ELR (cell line): ENCODE measurements around the gene PCDH9.
"Not testable (repeated sequence)": the region's sequence is repeated elsewhere in the genome, so short reads cannot be mapped to it uniquely, and the experiment has no call there.

Source experiments
- DNase-seq: peaks from one replicate; pipeline ENCODE4 v3.0.0-alpha.2; 2015; ENCODE audit warnings: low read depth

The PCDH9 gene

DNA sequence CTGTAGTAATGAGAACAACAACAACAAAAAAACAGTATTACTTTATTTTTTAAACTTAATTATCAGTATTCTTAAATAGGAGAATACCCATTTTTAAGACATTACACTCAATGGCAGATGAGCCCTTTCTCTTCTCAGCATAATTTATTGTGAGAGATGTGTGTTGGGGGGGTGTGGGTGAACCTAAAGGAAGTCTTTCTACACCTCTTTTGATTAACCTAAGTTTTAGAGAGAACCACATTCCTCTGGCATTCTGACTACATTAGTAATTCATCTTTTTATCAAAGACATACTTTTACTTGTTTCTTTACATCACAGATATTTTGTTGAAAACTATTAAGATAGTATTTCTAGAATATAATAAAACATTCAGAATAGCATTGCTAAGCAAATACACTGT, 890.9 kb downstream of the PCDH9 start:
- DNase-seq, result no peak

DNA sequence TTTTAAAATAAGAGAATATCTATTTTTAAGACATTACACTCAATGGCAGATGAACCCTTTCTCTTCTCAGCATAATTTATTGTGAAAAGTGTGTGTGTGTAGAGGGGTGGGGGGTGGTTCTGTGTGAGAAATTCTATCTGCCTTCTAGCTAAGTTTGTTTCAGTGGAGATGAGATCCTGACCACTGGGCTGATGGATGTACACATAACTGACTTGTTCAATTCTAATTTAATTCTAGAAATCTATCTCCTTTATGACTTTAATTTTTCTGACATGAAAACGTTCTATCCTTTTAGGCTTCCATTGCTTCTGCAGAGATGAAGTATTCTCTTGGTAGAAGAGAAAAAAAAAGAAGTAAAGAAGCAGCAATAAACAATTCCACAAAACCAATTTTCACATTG, 891.6 kb downstream of the PCDH9 start:
- no peak for DNase-seq

DNA sequence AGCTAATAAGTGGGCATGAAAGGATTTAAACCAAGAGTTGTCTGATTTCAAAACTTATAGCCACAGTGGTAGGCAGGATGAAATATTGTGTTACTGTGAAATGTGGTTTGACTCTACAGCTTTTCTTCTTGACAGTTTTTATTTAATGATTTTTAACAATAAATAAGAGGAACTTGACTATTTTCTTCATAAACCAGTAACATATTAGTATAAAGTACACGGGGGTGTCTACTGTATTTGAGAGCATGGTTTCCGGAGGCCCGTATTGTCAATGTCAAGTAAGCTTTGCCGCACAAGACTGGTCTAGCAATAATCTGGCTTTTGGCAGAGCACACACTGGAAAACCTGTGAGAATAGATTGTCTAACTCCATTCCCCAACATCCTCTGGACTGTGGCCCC, 894.5 kb downstream of the PCDH9 start:
- DNase-seq, result no peak

DNA sequence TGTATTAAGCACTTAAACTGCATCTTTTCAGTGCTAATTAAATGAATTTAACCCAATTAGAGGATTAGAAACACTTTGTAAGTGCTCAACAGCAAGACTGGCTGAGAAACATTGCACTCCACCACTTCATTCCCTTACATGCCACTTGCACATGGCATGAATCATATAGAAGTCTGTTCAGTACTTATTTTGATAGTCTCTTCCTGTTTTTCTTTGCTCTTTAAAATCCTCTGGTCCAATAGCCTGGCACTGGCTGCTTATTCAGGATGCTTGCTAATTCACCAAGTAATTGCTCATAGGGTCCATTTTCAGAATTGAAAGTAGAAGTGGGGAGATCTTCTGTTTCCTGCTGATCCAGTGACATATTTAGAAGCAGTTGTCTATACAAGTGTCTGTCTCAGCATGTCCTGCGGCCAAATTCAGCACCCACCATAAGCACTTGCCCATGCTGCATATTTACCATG, 900.1 kb downstream of the PCDH9 start:
- DNase-seq, result peak; percentile 16

DNA sequence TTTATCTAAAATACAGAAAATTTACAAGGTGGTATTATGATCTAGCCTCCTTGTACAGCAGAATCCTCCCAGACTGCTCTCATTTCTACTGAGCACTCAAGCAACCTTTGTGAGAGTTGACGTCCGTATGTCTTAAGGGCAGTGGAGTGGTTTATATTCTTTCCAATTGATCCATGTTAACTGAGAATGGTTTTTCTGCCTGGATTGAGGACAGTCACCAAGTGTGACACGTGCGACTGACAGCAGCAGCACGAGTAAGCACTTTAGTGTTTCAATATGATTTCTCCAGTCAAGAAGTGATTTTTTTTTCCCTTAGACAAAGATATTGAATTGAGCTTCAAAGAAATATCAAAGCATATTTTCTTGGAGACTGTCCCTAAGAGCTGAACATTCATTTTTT, 901.7 kb downstream of the PCDH9 start:
- no peak for DNase-seq

DNA sequence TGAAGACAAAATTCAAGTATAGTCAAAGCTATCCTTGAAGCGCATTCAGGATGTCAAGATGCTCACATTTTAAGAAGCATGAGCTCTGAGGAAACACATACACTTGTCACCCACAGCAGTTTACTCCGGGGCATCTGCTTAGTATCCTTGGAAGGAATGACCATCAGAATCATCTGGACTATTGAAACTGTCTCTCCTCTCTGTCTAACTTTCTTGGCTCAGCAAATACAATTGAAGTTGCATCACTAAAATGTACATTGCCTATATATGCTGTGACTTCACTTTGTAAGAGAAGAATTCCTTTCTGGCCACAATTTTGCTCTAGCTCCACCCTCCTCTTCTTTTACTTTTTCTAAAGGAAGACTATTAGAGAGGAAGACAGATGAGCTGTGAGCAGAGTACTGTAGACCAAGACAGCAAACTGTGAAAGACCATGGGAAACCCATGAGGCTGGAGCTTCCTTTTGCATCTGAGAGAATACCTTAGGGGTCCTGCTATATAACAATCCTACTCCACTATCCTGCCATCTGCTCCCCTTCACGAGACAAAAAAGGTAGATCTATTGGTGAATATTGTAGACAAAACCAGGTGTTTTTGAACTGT, 906.3 kb downstream of the PCDH9 start:
- DNase-seq, result no peak

DNA sequence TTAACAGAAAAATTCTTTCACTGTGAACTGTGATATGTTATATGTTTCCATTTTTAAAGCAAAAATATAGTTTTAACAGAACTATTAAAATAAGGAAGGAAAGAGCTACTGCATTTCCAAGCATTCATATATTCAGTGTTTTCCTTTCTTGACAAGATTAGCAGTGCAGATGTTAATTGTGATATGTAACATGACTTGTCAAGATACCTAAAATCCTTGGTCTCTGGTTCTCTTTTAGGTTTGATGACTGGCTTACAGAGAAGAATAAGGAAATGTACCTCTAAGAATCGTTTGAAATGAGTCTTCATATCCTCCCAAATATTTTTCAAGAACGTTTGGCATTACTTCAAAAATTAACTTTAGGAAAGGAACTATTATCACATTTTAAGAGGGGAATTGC, 907.2 kb downstream of the PCDH9 start:
- no peak for DNase-seq

DNA sequence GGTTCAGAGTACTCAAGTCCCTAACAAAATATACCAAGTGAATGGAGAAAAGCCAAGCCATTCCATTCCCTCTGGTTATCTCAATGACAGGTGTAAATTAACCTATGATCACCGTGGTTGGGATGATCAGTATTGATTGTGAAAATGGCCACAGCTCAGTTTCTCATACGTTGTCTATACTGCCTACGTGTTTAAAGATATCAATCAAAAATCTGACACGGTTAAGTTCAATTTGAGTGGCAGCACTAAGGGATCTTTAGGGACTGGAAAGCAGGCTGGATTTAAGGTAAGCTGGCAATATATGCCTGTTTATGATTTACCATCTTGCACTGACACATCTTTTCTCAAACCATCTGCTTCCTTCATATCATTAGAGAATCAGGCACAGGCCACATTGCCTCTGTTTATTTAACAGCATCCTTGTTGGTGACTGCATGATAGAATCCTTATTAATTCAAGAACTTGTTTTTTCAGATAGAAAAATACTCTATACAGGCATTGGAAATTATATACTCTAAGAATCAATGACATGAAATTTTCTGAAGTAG, 907.9 kb downstream of the PCDH9 start:
- no peak for DNase-seq

DNA sequence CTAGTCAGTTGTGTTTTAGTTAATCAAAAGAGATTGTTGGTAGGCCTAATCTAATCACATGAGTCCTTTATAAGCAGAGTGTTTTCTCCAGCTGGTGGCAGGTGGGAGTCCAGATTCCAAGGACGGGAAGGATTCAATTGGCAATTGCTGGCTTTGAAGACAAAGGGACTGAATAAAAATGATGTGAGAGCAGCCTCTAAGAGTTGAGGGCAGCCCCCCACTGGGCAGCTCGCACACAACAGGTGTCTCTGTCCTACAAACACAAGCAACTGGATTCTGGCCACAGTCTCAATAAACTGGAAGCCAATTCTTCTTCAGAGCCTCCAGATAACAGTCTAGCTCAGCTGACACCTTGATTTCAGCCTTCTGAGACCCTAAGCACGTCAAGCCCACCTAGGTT, 915.2 kb downstream of the PCDH9 start:
- DNase-seq, result no peak

DNA sequence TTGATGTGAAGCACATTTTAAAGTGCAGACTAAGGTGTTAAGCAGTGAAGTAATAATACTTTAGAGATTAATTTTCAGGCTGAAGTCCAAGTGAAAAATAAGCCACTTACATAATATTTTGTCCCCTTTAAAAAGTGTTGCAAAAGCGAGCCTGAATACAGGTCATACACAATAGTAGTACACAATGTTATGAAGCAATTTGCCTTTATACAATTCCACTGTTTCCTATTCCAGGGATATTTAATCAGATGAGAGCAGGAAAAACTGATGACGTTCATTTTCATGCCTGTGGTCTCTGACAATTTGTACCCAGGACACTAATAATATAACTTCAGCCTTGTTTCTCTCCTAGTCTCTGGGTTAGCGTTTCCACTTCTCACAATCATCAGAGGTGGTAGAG, 916.7 kb downstream of the PCDH9 start:
- no peak for DNase-seq

DNA sequence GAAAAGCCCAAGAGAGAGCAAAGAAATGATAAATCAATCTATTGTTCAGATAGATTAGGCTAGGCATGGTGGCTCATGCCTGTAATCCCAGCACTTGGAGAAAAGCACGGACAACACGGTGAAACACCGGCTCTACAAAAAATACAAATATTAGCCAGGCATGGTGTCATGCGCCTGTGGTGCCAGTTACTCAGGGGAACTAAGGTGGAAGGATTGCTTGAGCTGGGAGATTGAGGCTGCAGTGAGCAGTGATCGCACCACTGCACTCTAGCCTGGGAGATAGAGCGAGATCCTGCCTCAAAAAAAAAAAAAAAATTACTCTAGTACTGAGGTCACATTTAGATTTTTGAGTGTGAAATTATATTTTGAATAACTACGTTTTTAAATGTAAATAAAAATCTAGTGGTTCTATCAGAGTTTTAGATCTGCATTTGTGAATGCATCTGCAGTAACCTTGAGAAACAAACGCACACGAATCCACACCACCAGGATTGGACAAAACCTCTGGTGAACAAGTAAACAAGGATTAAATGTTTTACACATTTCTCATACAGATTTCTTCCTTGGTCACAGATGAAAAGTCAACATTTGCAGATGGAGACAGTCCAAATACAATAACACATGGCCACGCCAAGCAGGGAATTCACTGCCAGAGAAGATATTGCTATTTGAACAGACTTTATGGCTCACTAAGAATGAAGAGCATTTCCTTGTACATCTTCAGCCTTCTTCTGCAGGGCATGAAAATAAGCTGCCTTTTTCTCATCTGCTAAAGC, 917.6 kb downstream of the PCDH9 start:
- DNase-seq, result no peak

DNA sequence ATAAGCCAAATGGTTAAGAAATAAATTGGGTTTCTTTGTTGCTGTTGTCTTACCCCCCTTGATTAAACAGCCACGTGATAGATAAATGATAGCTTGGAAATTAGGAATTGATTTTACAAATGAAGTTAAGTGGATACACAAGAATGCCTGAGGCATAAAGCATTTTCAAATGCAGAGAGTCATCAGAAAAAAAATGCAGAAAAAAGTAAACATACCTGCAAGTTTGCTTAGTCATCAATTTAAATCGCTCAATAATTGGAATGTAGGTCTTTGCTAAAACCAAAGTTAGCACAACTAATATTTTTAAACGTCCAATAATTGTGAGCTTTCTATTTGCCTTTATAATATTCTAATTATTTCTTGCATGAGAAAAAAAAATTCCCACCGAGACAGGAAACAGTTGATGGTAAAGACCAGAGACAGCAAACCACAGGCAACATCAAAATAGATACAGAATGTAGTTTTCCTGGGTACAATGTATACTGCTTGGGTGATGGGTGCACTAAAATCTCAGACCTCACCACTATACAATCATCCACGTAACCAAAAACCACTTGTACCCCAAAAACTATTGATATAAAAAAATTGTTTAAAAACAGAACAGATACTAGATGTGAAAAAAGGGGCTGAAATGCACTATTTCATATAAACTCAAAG, 924.0 kb downstream of the PCDH9 start:
- no peak for DNase-seq

DNA sequence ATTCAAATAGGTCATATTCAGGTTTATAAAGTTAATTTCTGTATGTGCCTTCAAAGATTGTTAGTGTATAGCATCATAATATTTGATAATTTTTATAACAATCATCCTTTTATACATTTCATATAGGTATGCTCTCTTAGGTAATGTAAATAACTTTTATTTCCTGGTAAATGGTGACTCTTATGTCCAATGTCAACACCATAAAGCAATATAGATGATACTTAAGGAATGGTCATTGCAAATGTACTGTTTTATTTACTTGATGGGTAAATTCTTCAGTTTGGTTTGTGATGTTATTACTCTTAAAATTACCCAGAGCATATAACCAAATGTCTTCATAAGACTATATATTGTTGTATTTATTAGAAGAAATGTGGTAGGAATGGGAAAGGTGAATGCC, 928.7 kb downstream of the PCDH9 start:
- DNase-seq, result no peak

DNA sequence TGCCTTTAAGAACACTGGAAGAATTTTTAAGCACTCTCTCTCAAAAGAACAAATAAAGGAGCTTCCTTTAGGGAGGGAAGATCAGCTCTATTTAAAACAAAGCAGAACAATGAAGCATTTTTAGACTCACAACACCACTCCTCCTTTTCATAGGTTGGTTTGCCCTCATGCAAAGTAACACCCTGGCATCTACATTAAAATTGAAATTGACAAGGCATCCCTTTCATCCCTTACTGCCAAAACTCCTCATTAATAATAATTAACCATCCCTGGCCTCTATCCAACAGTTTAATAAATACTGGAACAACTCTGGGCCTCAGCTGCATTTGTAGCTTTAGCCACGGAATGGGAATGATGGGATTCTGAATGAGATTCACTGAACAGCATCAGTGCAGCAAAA, 929.1 kb downstream of the PCDH9 start:
- no peak for DNase-seq

DNA sequence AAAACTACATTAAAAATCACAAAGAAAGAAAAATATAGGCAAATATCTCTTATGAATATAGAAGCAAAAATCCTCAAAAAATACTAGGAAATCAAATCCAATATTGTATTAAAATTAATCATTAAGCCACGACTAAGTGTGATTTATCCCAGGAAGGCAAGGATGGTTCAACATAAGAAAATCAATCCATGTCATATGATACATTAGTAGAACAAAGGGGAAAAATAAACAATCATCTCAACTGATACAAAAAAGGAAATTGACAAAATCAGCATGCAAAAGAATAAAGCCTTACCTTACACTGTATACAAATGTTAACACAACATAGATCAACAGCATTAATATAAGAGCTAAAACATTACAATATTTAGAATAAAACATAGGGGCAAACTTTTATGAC, 933.3 kb downstream of the PCDH9 start:
- DNase-seq, result no peak

DNA sequence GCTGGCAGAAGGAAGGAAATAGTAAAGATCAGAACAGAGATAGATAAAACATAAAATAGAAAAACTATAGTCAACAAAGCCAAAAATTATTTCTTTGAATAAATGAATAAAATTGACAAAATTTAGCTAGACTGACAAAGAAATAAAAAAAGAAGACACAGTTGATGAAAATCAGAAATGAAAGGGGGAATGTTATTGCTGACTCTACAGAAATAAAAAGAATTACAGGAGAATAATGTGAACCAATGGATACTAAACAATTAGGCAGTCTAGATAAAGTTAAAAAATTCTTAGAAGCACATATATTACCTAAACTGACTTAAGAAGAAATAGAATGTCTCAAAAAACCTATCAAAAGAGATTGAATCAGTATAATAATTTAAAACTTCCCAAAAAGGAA, 933.8 kb downstream of the PCDH9 start:
- no peak for DNase-seq

DNA sequence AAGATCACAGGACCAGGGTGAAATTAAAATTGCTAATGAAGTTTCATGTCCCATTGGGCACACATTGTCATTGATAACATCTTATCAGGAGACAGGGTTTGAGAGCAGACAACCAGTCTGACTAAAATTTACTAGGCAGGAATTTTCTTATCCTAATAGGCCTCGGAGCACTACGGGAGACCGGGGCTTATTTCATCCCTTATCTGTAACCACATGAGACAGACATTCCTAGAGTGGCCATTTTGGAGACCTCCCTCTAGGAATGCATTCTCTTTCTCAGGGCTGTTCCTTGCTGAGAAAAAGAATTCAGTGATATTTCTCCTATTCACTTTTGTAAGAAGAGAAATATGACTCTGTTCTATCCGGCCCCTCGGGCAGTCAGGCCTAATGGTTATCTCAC, 943.3 kb downstream of the PCDH9 start:
- DNase-seq, result not testable (repeated sequence)

DNA sequence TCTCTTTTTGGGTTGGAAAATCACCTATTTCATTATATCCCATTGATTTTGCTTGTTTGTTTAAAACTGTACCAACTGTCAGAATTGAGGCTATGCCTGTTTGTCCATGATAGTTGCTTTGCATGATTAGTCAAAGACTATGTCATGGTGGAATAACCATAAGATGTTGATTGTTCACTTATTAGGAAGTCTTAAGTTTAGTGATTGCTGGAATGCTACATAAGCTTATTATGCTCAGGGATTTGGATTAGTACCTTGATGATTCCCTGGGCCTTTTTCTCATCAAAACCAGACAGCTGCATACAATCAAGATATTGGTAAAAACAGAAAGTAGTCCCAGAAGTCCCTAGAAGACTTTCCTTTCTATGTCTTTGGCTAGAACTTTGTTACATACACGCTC, 954.7 kb downstream of the PCDH9 start:
- no peak for DNase-seq

DNA sequence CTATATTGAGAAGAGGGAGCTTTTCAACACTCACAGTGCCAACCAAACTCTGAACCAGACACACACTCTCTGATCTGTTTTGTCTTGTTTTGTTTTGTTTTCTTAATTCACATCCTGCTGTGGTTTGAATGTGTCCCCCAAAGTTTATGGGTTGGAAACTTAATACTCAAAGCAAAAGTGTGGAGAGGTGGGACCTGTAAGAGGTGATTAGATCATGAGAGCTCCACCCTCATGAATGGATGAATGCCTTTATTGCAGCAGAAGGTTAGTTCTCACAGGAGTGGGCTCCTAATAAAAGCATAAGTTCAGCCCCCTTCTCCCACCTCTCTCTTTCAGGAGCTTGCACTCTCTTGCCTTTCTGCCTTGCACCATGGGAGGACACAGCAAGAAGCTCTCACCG, 957.1 kb downstream of the PCDH9 start:
- DNase-seq, result no peak

DNA sequence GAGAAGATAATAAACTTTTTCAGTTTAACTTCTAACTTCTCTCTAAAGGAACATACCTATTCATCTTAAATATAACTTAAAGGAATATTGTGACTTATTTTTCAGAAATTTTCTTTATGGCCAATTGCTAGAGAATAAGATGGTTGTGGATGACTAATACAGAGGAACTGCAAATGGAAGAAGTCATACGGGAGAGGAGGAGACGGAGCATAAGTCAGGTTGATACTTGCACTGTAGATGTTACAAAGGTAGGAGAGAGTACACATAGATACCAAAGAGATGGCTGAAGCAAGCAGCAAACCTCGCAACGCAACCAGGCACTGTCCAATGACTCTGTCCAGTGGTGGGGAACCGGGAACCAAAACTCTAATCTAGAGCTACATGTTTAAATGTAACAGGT, 963.4 kb downstream of the PCDH9 start:
- DNase-seq, result peak; percentile 1

DNA sequence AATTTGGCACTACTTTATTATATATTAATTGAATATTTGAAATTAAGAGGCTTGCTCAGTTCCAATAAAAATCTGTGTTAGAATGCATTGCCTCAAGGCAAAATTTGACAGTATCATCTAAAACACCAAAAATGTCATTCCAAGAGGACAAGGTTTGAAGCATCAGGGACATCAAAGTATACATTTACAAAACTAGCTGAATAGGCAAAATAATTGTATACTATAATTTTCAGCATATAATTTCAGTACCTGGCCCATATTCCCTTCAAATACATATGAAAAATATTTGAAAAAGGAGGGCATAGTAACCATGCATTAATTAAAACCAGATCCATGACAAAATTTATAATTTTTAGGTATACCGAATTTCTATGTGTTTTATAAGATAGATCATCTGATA, 963.8 kb downstream of the PCDH9 start:
- no peak for DNase-seq

DNA sequence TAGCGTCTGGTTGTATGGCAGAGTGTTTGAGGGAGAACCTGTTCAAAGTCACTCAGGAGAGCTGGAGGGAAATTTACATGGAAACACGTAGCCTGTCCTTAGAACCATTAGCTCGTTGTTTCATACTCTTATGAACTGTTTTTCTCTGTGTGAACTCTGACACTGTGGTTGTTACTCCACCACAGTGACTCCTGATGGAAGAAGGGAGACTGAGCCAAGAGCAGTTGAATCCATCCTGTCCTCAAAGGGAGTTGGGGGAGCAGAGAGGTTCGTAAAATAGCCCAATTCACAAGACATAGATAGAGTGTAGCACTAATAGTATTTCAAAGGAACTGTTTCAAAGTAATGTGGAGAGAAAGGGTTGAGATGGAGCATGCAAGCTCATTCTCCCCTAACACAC, 964.8 kb downstream of the PCDH9 start:
- DNase-seq, result no peak

DNA sequence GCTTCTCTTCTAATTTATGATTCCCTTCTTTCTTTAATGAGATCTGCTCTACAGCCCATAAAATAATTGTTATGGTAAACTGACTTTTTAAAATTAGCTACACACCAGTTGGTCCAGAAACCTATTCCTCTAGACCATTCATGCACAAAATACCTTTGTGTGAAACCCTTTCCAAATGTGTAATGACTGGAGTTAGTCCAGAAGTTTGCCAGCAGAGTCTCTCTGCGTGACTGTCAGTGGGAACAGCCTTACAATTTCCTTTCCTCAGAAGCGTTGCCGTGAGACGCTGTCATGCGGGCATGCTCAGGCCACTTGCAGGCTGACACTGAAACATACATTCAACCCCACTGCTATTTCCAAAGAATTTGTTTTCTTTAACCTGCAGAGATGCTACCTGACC, 965.2 kb downstream of the PCDH9 start:
- no peak for DNase-seq
